Spleen (tissue), 7 donors: ENCODE measurements around the gene SLC10A3.

Experiments
- POLR2A ChIP-seq, 3 donors: fragments of 450-650 bp; IDR thresholded peaks; one replicate each; pipeline ENCODE4 v1.5.1; 2017; ENCODE audit warnings: antibody characterized with exemption in 3 of 3, mild to moderate bottlenecking in 1 of 3
- POLR2AphosphoS5 ChIP-seq, 3 donors: sonication (generic); formaldehyde crosslinking; IDR thresholded peaks; one replicate each; pipeline ENCODE4 v1.5.1; 2017; ENCODE audit warnings: antibody characterized with exemption in 3 of 3
- TF ChIP-seq, protein P1 (sequence below), 11 experiments: fragments of 200-600 bp in 7 of 11; fragments of 450-650 bp in 4 of 11; sonication (generic) in 4 of 11; IDR thresholded peaks in 8 of 11; conservative IDR thresholded peaks in 3 of 11; 1 replicate in 7 of 11; 2 replicates in 4 of 11; pipeline versions ENCODE4 v1.4.0 to v1.8.0; 2016 to 2021; ENCODE audit warnings: antibody characterized with exemption in 11 of 11, inconsistent platforms in 4 of 11, mild to moderate bottlenecking in 1 of 11
- donor health status: DM: no; HTN: no; CAD: no; lungs with moderate emphysema.
- donor health status: DM: no; HTN: no; CAD: no.
- donor health status: DM: no; HTN: no; CAD: no.

GRCh38 chrX:154478728-154479622 lies 11.5 kb downstream of the SLC10A3 start, which contains the start of gene LAGE3:
- TF ChIP-seq, protein P1, sequence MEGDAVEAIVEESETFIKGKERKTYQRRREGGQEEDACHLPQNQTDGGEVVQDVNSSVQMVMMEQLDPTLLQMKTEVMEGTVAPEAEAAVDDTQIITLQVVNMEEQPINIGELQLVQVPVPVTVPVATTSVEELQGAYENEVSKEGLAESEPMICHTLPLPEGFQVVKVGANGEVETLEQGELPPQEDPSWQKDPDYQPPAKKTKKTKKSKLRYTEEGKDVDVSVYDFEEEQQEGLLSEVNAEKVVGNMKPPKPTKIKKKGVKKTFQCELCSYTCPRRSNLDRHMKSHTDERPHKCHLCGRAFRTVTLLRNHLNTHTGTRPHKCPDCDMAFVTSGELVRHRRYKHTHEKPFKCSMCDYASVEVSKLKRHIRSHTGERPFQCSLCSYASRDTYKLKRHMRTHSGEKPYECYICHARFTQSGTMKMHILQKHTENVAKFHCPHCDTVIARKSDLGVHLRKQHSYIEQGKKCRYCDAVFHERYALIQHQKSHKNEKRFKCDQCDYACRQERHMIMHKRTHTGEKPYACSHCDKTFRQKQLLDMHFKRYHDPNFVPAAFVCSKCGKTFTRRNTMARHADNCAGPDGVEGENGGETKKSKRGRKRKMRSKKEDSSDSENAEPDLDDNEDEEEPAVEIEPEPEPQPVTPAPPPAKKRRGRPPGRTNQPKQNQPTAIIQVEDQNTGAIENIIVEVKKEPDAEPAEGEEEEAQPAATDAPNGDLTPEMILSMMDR (IDR thresholded peaks at IDR 0.05 in 8 of 11, conservative IDR thresholded peaks at IDR 0.05 in 3 of 11): peak in 1 of 11 experiments; percentile 11
- peak in 1 of 3 donors; percentile 39 for TF ChIP-seq POLR2A (IDR thresholded peaks at IDR 0.05)
- peak; percentile 88 to 91 (median 90) for TF ChIP-seq POLR2AphosphoS5 (IDR thresholded peaks at IDR 0.05)
